Bronchial epithelial cell (primary cell): ENCODE measurements around the gene PRDX2. TPM values are rescaled to one million over a fixed set of nuclear protein-coding genes. Genes with fewer than 3 reads are reported as not detected.

ENCODE experiments used
- DNase-seq: peaks from one replicate; pipeline ENCODE4 v3.0.0-alpha.2; 2010; ENCODE audit warnings: low read depth
- FAIRE-seq: peaks from 2 replicates; lab custom pipeline; 2011; peaks lifted over from hg19 to GRCh38; lab: Jason Lieb, UNC
- H3K27me3 ChIP-seq: 2 replicates; pipeline ENCODE4 v1.5.1; 2011; ENCODE audit warnings: low read length; ENCODE audit not compliant: control insufficient read depth, insufficient read depth
- H3K36me3 ChIP-seq: 2 replicates; pipeline ENCODE4 v1.5.1; 2011; ENCODE audit warnings: low read length; ENCODE audit not compliant: control insufficient read depth, insufficient read depth
- H3K4me3 ChIP-seq: 2 replicates; pipeline ENCODE4 v1.5.1; 2011; ENCODE audit warnings: mild to moderate bottlenecking, low read depth, low read length, control low read depth
- CTCF ChIP-seq: IDR thresholded peaks from 2 replicates; pipeline ENCODE4 v1.5.1; 2011; ENCODE audit warnings: mild to moderate bottlenecking, moderate library complexity, low read length, control low read depth, inconsistent platforms; ENCODE audit not compliant: insufficient read depth, severe bottlenecking
- total RNA-seq: library from RNA; depleted of rRNA; stranded (reverse); fragments of >200 nt; gene quantifications from 2 replicates; pipeline ENCODE4 v1.2.1, GENCODE V29; 2014

Gene PRDX2
- total RNA-seq, 1 donor from 2014 or later: 157 TPM

DNA sequence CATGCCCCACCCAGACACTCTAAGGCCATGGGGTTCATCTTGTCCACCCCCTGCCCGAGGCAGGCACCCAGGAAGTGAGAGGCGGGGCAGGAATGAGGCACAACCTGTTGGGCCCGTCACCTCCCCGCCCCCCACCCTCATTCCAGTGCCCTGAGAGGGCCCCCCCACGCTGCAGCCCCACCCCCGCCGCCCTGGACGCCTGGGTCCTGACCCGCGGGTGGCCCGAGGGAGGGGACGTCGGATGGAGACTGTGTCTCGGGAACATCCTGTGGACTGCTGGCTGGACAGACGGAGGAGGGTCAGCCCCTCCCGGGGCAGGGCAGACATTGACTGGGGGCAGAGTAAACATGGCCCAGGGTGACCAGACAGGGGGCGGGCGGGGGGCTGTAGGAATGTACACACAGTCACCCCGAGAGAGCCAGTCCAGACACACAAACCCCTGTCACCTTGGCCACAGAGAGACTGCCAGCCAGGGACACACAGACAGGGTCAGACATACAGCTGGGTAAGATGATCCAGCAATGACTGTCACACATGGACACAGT lies 17.7 kb downstream of the PRDX2 start:
- FAIRE-seq: no peak
- no peak for TF ChIP-seq CTCF
- Histone ChIP-seq H3K27me3 (no peaks in the 10 kb centered on the region), H3K4me3 (no peak overlapping the region), H3K36me3 (no peaks in the 10 kb centered on the region)
- peak; percentile 81 for DNase-seq

GRCh38 chr19:12783291-12783848 lies 18.2 kb downstream of the PRDX2 start:
- DNase-seq: no peak
- FAIRE-seq: no peak

GRCh38 chr19:12782424-12783290 lies 18.9 kb downstream of the PRDX2 start:
- FAIRE-seq (no peak), DNase-seq (no peak)
- peak; percentile 17 for TF ChIP-seq CTCF
- Histone ChIP-seq H3K36me3 (no peaks in the 10 kb centered on the region), H3K27me3 (no peaks in the 10 kb centered on the region), H3K4me3 (peak overlapping the region; percentile 34)

More at GRCh38 chr19:12783291-12783848, 18.2 kb downstream of the PRDX2 start:
- no peaks in the 10 kb centered on the region for H3K27me3 ChIP-seq
- no peaks in the 10 kb centered on the region for H3K36me3 ChIP-seq
- H3K4me3 ChIP-seq: peak overlapping the region; percentile 34
- TF ChIP-seq CTCF: no peak

DNA sequence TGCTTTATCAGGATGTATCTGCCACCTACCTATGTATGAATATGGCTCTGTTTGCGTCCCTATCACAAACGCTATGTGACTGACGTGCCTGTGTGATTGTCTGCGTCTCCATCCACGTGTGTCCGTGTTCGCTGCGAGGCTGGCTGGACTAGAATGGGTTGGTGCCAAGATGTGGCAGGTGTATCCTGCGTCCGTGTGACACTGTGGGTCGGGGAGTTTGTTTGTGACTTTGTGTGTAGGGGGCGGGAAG lies 19.5 kb downstream of the PRDX2 start:
- TF ChIP-seq CTCF: no peak
- Histone ChIP-seq H3K36me3 (no peaks in the 10 kb centered on the region), H3K4me3 (peak overlapping the region; percentile 34), H3K27me3 (no peaks in the 10 kb centered on the region)
- FAIRE-seq (no peak), DNase-seq (no peak)

DNA sequence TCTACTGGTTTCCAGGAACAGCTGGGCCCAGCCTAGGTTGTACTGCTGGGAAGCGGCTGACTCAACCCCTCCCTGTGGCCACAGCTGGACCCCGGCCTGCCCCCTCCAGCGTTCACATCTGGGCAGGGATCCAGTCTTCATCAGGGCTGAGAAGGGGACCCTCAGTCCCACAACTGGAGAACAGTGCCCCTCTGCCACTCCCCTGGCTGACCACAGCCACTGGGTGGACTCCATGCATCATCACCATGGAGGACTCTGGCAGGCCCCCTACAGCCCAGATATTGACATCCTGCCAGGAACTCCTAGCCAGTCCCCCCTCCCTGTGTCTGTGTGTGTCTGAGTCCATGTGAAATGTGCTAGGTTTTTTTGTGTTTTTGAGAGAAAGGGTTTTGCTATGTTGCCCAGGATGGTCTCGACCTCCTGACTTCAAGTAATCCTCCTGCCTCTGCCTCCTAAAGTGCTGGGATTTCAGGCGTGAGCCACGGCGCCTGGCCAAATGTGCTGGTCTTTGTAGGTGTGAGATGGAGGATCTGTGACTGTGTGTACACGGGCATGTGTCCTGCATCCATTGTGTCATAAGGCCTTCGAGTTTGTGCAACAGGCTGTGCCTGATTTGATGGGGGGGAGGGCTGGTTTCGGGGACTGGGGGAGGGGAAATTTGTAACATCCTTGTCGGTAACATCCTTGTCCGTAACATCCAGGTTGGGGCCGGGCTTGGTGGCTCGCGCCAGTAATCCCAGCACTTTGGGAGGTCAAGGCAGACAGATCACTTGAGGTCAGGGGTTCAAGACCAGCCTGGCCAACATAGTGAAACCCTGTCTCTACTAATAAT lies 22.2 kb downstream of the PRDX2 start:
- H3K4me3 ChIP-seq: no peak overlapping the region
- no peaks in the 10 kb centered on the region for H3K27me3 ChIP-seq
- H3K36me3 ChIP-seq: no peaks in the 10 kb centered on the region
- DNase-seq (no peak), FAIRE-seq (no peak)
- no peak for TF ChIP-seq CTCF
